Muscle layer of duodenum (tissue), 2 donors: ENCODE results near the gene WDR74.

ENCODE experiments used
- H3K27ac ChIP-seq: one replicate; pipeline ENCODE4 v1.7.0; 2013; ENCODE audit warnings: mild to moderate bottlenecking, low read length
- H3K27me3 ChIP-seq: one replicate; pipeline ENCODE4 v1.7.0; 2013; ENCODE audit warnings: low read depth, mild to moderate bottlenecking, control low read depth, low read length
- H3K36me3 ChIP-seq, 2 donors: one replicate each; pipeline ENCODE4 v1.7.0; 2013; ENCODE audit warnings: low read length in 2 of 2, control low read depth in 1 of 2, mild to moderate bottlenecking in 1 of 2; ENCODE audit not compliant: insufficient read depth in 2 of 2, control insufficient read depth in 1 of 2
- H3K4me1 ChIP-seq, 2 donors: one replicate each; pipeline ENCODE4 v1.7.0; 2013; ENCODE audit warnings: low read length in 2 of 2, mild to moderate bottlenecking in 2 of 2, control low read depth in 1 of 2, moderate library complexity in 1 of 2; ENCODE audit not compliant: insufficient read depth in 2 of 2, control insufficient read depth in 1 of 2
- H3K4me3 ChIP-seq, 2 donors: one replicate each; pipeline ENCODE4 v1.7.0; 2013; ENCODE audit warnings: low read length in 2 of 2, low read depth in 1 of 2, mild to moderate bottlenecking in 1 of 2
- H3K9me3 ChIP-seq, 2 donors: one replicate each; pipeline ENCODE4 v1.7.0; 2013; ENCODE audit warnings: low read length in 2 of 2, control low read depth in 1 of 2, mild to moderate bottlenecking in 1 of 2; ENCODE audit not compliant: control insufficient read depth in 1 of 2
- donor health status: healthy.

WDR74 gene

DNA sequence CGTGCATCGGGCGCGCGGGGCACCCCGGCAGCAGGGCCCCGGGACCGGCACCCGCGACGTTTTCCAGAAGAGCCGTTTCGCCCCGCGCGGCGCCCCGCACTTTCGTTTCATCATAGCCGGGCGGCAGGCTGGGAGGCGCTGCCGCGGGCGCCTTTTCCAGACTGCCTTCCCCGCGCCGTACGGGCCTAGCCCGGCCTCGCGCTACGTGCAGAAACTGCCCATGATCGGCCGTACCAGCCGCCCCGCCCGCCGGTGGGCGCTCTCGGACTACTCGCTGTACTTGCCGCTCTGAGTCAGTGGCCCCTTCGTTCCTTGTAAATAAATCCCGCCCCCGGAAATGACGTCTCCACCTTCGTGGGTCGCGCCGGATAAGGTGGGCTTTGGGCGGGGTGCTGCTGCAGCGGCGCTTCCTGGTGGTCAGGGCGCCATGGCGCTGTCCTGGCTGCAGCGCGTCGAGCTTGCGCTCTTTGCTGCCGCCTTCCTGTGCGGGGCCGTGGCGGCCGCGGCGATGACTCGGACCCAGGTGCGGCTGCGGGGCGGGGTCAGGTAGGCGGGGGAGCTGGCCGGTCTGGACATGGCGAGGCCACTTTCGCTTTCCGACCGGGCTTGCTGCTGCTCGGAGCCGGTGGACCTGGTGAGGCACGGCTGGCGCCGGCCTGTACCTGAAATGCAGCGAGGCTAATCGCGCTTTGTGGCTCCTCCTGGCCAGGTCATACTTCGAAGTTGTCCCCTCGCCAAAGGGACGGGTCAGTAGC lies 52.2 kb downstream of the WDR74 start, which contains the start of gene TMEM179B:
TMEM179B (plus strand) TSS at position 398 of the 755 bp plus-strand sequence; CDS start at position 428, 30 bp downstream.
- Histone ChIP-seq H3K36me3 (peaks cover 19 to 27% of the 10 kb centered on the region in 2 donors), H3K4me1 (peaks cover 16 to 50% of the 10 kb centered on the region in 2 donors), H3K27ac (peak within 1 kb of the TSS; percentile 94)

DNA sequence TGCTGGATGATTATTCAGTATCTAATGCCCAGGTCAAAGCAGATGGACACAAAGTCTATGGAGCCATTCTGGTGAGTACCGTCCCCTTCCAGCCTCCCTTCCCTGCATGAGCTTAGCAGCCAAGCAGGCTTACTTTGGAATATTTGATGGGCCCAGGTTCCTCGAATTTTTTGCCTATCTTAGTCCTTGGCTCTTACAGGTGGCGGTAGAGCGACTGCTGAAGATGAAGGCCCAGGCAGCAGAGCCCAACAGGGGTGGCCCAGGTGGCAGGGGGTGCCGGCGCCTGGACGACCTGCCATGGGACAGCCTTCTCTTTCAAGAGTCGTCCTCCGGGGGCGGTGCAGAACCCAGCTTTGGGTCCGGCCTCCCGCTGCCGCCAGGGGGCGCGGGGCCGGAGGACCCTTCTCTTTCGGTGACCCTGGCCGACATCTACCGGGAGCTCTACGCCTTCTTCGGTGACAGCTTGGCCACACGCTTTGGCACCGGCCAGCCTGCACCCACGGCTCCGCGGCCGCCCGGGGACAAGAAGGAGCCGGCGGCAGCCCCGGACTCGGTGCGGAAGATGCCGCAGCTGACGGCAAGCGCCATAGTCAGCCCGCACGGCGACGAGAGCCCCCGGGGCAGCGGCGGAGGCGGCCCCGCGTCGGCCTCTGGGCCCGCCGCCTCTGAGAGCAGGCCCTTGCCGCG lies 52.9 kb downstream of the WDR74 start:
- Histone ChIP-seq H3K4me3 (peak overlapping the region; percentile 98), H3K27ac (peak overlapping the region; percentile 94), H3K4me1 (peaks cover 14 to 45% of the 10 kb centered on the region in 2 donors), H3K27me3 (no peaks in the 10 kb centered on the region), H3K9me3 (no peaks in the 10 kb centered on the region), H3K36me3 (peaks cover 22 to 31% of the 10 kb centered on the region in 2 donors)

More for the DNA sequence above, 52.2 kb downstream of the WDR74 start, which contains the start of gene TMEM179B:
- H3K9me3 ChIP-seq: no peaks in the 10 kb centered on the region
- no peaks in the 10 kb centered on the region for H3K27me3 ChIP-seq
- H3K4me3 ChIP-seq: peak within 1 kb of the TSS; percentile 98
